KBM-7 (cell line): ENCODE measurements around the gene SNX3.

Experiments
- DNase-seq: peaks from one replicate; pipeline ENCODE4 v3.0.0-alpha.2; 2015
- in situ Hi-C: fragments of 300-500 bp; cut with MboI; formaldehyde crosslinking; loops from 2 replicates; pipeline ENCODE4 v1.14.3; 2020; ENCODE audit warnings: low sequenced_read_pairs, low pct_unique_long_range_greater_than_20kb, mixed read lengths

Gene SNX3

GRCh38 chr6:108175592-108176279 is 85.1 kb downstream of the SNX3 start:
- no peak for DNase-seq
- in situ Hi-C loops: no loop called here

- DNase-seq: no peak
- in situ Hi-C loops: no loop called here
Observed at GRCh38 chr6:108175176-108175591, 85.7 kb downstream of the SNX3 start.

- in situ Hi-C loops: no loop called here
- peak; percentile 64 for DNase-seq
Observed at GRCh38 chr6:108174371-108175175, 86.3 kb downstream of the SNX3 start.

- in situ Hi-C loops: no loop called here
Observed at GRCh38 chr6:108171918-108172516, 88.8 kb downstream of the SNX3 start.

GRCh38 chr6:108171291-108171917 is 89.4 kb downstream of the SNX3 start:
- in situ Hi-C loops: no loop called here
- no peak for DNase-seq

More at GRCh38 chr6:108171918-108172516, 88.8 kb downstream of the SNX3 start:
- no peak for DNase-seq

- DNase-seq: no peak
- in situ Hi-C loops: no loop called here
Observed at GRCh38 chr6:108170332-108171290, 90.2 kb downstream of the SNX3 start.

- no peak for DNase-seq
- in situ Hi-C loops: no loop called here
Observed at GRCh38 chr6:108169464-108170331, 91.1 kb downstream of the SNX3 start.

GRCh38 chr6:108168501-108169463 is 92.1 kb downstream of the SNX3 start:
- no peak for DNase-seq
- in situ Hi-C loops: no loop called here

- in situ Hi-C loops: no loop called here
- DNase-seq: no peak
Observed at GRCh38 chr6:108168090-108168463, 92.8 kb downstream of the SNX3 start.

GRCh38 chr6:108167449-108168089 is 93.3 kb downstream of the SNX3 start:
- in situ Hi-C loops: no loop called here
- DNase-seq: no peak

- DNase-seq: no peak
- in situ Hi-C loops: no loop called here
Observed at GRCh38 chr6:108166664-108167448, 94.0 kb downstream of the SNX3 start.

GRCh38 chr6:108165714-108166663 is 94.9 kb downstream of the SNX3 start, which contains the start of gene NR2E1:
Gene NR2E1, plus strand, starts transcription at chr6:108166022. Its CDS starts 744 bp downstream, at chr6:108166766.
- in situ Hi-C loops: no loop called here
- no peak for DNase-seq

- in situ Hi-C loops: no loop called here
- no peak for DNase-seq
Observed at GRCh38 chr6:108164815-108165706, 95.8 kb downstream of the SNX3 start.

GRCh38 chr6:108164543-108164814 is 96.4 kb downstream of the SNX3 start:
- DNase-seq: no peak
- in situ Hi-C loops: no loop called here
